Ishikawa (cell line): ENCODE data around the gene GPRASP2.

Source experiments
- CEBPB ChIP-seq: IDR thresholded peaks from 2 replicates; pipeline ENCODE4 v1.6.1; 2012
- CREB1 ChIP-seq: IDR thresholded peaks from 2 replicates; pipeline ENCODE4 v1.6.1; 2012; ENCODE audit warnings: low read depth
- EGR1 ChIP-seq: IDR thresholded peaks from 2 replicates; pipeline ENCODE4 v1.6.1; 2012
- EP300 ChIP-seq: IDR thresholded peaks from 2 replicates; pipeline ENCODE4 v1.6.1; 2012; ENCODE audit warnings: borderline replicate concordance
- FOXM1 ChIP-seq: IDR thresholded peaks from 2 replicates; pipeline ENCODE4 v1.6.1; 2012; ENCODE audit warnings: low read depth, borderline replicate concordance
- NFIC ChIP-seq: IDR thresholded peaks from 2 replicates; pipeline ENCODE4 v1.6.1; 2012
- RAD21 ChIP-seq: IDR thresholded peaks from 2 replicates; pipeline ENCODE4 v1.6.1; 2012; ENCODE audit warnings: low read depth
- TAF1 ChIP-seq: IDR thresholded peaks from 2 replicates; pipeline ENCODE4 v1.6.1; 2012; ENCODE audit warnings: low read depth, mild to moderate bottlenecking
- TCF12 ChIP-seq: IDR thresholded peaks from 2 replicates; pipeline ENCODE4 v1.6.1; 2012; ENCODE audit warnings: low read depth
- TEAD4 ChIP-seq: IDR thresholded peaks from 2 replicates; pipeline ENCODE4 v1.6.1; 2012
- YY1 ChIP-seq: IDR thresholded peaks from 2 replicates; pipeline ENCODE4 v1.6.1; 2012; ENCODE audit warnings: low read depth
- ZBTB7A ChIP-seq: IDR thresholded peaks from 2 replicates; pipeline ENCODE4 v1.6.1; 2012; ENCODE audit warnings: low read depth
- TF ChIP-seq, protein P1 (sequence below): IDR thresholded peaks from 2 replicates; pipeline ENCODE4 v1.6.1; 2012; ENCODE audit warnings: low read depth, mild to moderate bottlenecking
- TF ChIP-seq, protein P2 (sequence below): IDR thresholded peaks from 2 replicates; pipeline ENCODE4 v1.6.1; 2012
- TF ChIP-seq, protein P3 (sequence below): IDR thresholded peaks from 2 replicates; pipeline ENCODE4 v1.6.1; 2012

GPRASP2 gene

DNA sequence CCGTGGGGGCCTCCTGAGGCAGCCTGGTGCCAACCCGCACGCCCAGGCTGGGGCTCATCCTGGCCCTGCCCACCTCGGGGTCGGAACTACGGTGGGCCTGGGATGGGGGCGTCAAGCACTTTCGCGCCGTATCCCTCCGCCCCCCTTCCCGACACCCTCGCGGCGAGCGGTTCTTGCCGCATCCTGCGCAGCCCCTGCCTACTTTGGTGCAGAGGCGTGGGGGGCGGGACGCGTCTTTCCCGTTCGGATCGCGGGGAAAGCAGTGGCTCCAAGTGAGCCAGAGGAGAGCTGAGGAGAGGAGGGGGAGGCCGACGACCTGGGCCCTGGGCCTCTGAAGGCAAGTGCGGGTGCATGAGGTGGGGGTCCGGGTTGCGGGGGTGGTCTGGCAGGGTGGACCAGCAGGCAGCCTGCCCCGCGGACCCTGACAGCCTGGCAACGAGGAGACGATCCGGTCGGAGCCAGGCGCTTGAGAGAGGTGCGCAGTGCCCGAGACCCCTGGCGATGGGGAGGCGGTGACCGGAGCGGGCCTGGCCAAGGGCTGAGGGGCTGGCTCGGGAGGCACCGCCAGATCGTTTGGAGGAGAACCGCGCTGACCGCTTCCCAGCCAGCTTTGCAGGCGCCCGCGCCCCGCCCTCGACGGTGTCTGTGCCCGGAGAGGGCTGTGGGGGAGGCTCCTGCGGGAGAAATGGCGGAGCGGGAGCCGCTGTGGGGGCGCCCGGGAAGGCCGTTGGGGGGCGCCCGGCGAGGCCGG is at the start of gene GPRASP2:
Gene GPRASP2, plus strand, starts transcription at position 233 of the 751 bp plus-strand sequence. CDS start 2,422 bp downstream, outside the sequence.
- TF ChIP-seq TEAD4, result no peak
- peak; percentile 52; the same call in 1 of the 2 replicates for TF ChIP-seq YY1
- TF ChIP-seq CEBPB, result no peak
- TF ChIP-seq, protein P1, sequence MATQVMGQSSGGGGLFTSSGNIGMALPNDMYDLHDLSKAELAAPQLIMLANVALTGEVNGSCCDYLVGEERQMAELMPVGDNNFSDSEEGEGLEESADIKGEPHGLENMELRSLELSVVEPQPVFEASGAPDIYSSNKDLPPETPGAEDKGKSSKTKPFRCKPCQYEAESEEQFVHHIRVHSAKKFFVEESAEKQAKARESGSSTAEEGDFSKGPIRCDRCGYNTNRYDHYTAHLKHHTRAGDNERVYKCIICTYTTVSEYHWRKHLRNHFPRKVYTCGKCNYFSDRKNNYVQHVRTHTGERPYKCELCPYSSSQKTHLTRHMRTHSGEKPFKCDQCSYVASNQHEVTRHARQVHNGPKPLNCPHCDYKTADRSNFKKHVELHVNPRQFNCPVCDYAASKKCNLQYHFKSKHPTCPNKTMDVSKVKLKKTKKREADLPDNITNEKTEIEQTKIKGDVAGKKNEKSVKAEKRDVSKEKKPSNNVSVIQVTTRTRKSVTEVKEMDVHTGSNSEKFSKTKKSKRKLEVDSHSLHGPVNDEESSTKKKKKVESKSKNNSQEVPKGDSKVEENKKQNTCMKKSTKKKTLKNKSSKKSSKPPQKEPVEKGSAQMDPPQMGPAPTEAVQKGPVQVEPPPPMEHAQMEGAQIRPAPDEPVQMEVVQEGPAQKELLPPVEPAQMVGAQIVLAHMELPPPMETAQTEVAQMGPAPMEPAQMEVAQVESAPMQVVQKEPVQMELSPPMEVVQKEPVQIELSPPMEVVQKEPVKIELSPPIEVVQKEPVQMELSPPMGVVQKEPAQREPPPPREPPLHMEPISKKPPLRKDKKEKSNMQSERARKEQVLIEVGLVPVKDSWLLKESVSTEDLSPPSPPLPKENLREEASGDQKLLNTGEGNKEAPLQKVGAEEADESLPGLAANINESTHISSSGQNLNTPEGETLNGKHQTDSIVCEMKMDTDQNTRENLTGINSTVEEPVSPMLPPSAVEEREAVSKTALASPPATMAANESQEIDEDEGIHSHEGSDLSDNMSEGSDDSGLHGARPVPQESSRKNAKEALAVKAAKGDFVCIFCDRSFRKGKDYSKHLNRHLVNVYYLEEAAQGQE, result no peak
- TF ChIP-seq TCF12, result no peak
- TF ChIP-seq CREB1, result no peak
- 0 out of 2 replicates have a peak, but pooled peaks have one; percentile 20 for TF ChIP-seq TAF1
- no peak for TF ChIP-seq RAD21
- no peak for TF ChIP-seq EP300
- TF ChIP-seq EGR1, result no peak
- TF ChIP-seq ZBTB7A, result peak; percentile 83

DNA sequence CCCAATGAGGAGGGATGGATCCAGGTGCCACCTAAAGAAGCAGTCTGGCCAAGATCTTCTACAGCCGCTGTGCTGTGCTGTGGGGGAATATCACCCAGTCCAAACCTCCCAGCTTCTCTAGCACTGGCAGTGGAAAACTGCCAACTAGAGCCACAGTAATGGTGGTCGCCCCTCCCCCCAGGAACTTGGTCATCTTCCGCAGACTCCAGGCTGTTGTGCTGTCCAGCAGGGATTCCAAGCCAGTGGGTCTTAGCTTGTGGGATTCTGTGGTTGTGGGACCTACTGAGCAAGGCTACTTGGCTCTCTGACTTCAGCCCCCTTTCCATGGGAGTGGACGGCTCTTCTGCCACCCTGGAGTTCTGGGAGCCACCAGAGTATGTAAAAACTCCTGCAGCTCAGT is 42.7 kb upstream of the GPRASP2 start:
- TF ChIP-seq TAF1 (no peak), ZBTB7A (no peak), YY1 (no peak), FOXM1 (no peak), TEAD4 (no peak), RAD21 (no peak), EP300 (no peak), TCF12 (no peak), CEBPB (no peak), CREB1 (no peak)
- TF ChIP-seq, protein P2, sequence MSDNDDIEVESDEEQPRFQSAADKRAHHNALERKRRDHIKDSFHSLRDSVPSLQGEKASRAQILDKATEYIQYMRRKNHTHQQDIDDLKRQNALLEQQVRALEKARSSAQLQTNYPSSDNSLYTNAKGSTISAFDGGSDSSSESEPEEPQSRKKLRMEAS, result no peak
- TF ChIP-seq, protein P1, result no peak

DNA sequence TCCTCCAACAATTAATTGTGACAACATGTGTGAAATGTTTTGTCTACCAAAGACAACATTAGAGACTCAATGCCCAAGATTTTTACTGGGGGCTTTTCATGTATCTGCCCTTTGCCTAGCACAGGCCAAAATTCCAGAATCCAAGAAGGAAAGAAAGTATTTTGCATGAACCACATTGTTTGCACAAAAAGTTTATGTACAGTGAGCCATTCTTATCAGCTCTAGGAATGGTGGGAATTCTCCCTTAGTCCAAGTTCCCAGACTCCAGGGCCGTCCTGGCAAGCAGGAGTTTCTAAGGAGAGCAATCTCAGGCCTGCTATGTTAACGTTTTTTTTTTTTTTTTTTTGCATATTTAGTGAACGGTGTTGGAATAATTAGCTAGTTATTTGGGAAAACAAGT is 39.4 kb upstream of the GPRASP2 start:
- TF ChIP-seq, protein P1, result no peak
- no peak for TF ChIP-seq EP300
- TF ChIP-seq FOXM1, result no peak
- no peak for TF ChIP-seq RAD21
- TF ChIP-seq CREB1, result no peak
- no peak for TF ChIP-seq EGR1
- TF ChIP-seq ZBTB7A, result no peak
- TF ChIP-seq, protein P2, result no peak
- TF ChIP-seq YY1, result no peak
- TF ChIP-seq NFIC, result no peak
- no peak for TF ChIP-seq TCF12
- TF ChIP-seq TEAD4, result no peak
- no peak for TF ChIP-seq TAF1
- TF ChIP-seq CEBPB, result no peak
- TF ChIP-seq, protein P3, sequence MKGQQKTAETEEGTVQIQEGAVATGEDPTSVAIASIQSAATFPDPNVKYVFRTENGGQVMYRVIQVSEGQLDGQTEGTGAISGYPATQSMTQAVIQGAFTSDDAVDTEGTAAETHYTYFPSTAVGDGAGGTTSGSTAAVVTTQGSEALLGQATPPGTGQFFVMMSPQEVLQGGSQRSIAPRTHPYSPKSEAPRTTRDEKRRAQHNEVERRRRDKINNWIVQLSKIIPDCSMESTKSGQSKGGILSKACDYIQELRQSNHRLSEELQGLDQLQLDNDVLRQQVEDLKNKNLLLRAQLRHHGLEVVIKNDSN, result no peak

DNA sequence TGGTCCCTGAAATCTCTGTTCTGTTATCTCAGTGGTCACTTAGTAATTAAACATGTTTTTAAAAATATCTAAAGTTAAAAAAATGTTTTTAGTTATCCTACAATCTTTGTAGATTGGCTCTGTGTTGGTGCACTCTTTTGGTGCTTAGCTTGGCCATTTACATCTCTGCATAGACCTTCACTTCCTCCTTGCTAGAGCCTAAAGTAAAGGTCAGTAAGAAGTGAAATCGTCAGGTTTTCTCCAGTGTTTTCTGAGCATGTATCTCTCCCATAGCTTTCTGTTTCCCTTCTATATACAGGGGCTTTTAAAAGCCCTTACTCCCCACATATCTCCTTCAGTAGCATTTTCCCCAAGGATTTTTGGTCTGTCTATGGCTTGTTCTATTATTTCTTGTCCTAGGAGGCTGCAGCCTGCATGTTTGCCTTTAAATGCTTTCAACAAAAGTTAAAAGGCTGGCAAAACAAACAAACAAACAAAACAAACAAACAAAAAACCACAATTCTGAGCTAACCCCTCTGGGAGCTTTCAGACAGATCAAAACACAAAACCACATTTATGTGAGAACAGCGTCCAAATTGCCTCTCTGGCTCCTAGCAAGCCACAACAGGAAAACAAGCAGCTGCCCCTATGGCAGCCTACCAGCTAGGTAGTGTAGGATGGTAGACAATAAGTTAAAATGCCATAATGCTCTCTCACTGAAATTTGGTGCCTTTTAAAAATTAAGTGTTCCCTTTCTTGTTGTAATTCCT is 27.3 kb upstream of the GPRASP2 start:
- TF ChIP-seq, protein P2, result no peak
- TF ChIP-seq CREB1 (no peak), FOXM1 (no peak), EGR1 (no peak), TEAD4 (no peak), RAD21 (no peak), NFIC (no peak), ZBTB7A (no peak), YY1 (no peak)
- TF ChIP-seq, protein P1, result no peak
- TF ChIP-seq, protein P3, result no peak
